OCI-LY1 (cell line): Measurements from ENCODE around the gene SLC3A2.

Experiments used
- H2AFZ ChIP-seq: fragments of 200-600 bp; sonication (generic), shearing (Covaris generic); 2 replicates; pipeline ENCODE4 v1.6.0; 2014; ENCODE audit warnings: antibody characterized with exemption, mild to moderate bottlenecking, low read length
- H3F3A ChIP-seq: fragments of 200-600 bp; sonication (generic), shearing (Covaris generic); 2 replicates; pipeline ENCODE4 v1.6.0; 2014; ENCODE audit warnings: mild to moderate bottlenecking, antibody characterized with exemption, low read length, moderate library complexity; ENCODE audit not compliant: insufficient read depth
- H3K27ac ChIP-seq: fragments of 200-600 bp; sonication (generic); 2 replicates; pipeline ENCODE4 v1.5.1; 2014; ENCODE audit warnings: low read length, mixed run types, mild to moderate bottlenecking, low read depth; ENCODE audit not compliant: poor library complexity, severe bottlenecking
- H3K27me3 ChIP-seq: fragments of 200-600 bp; sonication (generic); 2 replicates; pipeline ENCODE4 v1.6.0; 2014; ENCODE audit warnings: antibody characterized with exemption, mild to moderate bottlenecking, low read length, moderate library complexity; ENCODE audit not compliant: insufficient read depth
- H3K36me3 ChIP-seq: fragments of 200-600 bp; sonication (generic); 2 replicates; pipeline ENCODE4 v1.6.1; 2014; ENCODE audit warnings: mild to moderate bottlenecking, antibody characterized with exemption, low read length, moderate library complexity, mixed read lengths; ENCODE audit not compliant: insufficient read depth
- H3K4me1 ChIP-seq: fragments of 200-600 bp; sonication (generic); 2 replicates; pipeline ENCODE4 v1.5.1; 2014; ENCODE audit warnings: mild to moderate bottlenecking, low read length, moderate library complexity; ENCODE audit not compliant: insufficient read depth, severe bottlenecking
- H3K4me2 ChIP-seq: fragments of 200-600 bp; sonication (generic), shearing (Covaris generic); 2 replicates; pipeline ENCODE4 v1.6.1; 2014; ENCODE audit warnings: low read length
- H3K4me3 ChIP-seq: fragments of 200-600 bp; sonication (generic); 2 replicates; pipeline ENCODE4 v1.5.1; 2014; ENCODE audit warnings: low read length, low read depth, mild to moderate bottlenecking, mixed read lengths; ENCODE audit not compliant: poor library complexity, severe bottlenecking
- H3K79me2 ChIP-seq: fragments of 200-600 bp; shearing (Covaris generic); 2 replicates; pipeline ENCODE4 v1.6.1; 2016; ENCODE audit warnings: mixed run types, low read length, mixed read lengths; ENCODE audit not compliant: insufficient read depth
- H3K9ac ChIP-seq: fragments of 200-600 bp; sonication (generic), shearing (Covaris generic); 2 replicates; pipeline ENCODE4 v1.6.1; 2014; ENCODE audit warnings: mild to moderate bottlenecking, low read length, mixed read lengths
- H3K9me2 ChIP-seq: fragments of 200-600 bp; sonication (generic), shearing (Covaris generic); 2 replicates; pipeline ENCODE4 v1.6.1; 2014; ENCODE audit warnings: low read depth, mild to moderate bottlenecking, low read length, mixed read lengths
- H3K9me3 ChIP-seq: fragments of 200-600 bp; shearing (Covaris generic); 2 replicates; pipeline ENCODE4 v1.6.1; 2014; ENCODE audit warnings: low read length, mixed read lengths
- H4K20me1 ChIP-seq: fragments of 200-600 bp; sonication (generic), shearing (Covaris generic); 2 replicates; pipeline ENCODE4 v1.6.0; 2016; ENCODE audit warnings: mild to moderate bottlenecking, low read length; ENCODE audit not compliant: insufficient read depth
- EZH2 ChIP-seq: fragments of 200-600 bp; sonication (generic), shearing (Covaris generic); IDR thresholded peaks from 2 replicates; pipeline ENCODE4 v1.8.0; 2017; ENCODE audit warnings: borderline replicate concordance, mixed run types, mild to moderate bottlenecking, antibody characterized with exemption, low read length, moderate library complexity, mixed read lengths
- TF ChIP-seq, protein P1 (sequence below): fragments of 200-600 bp; sonication (generic), shearing (Covaris generic); IDR thresholded peaks from 2 replicates; pipeline ENCODE4 v1.5.1; 2017; ENCODE audit warnings: mild to moderate bottlenecking, antibody characterized with exemption, low read length, moderate library complexity, mixed read lengths

The SLC3A2 gene

DNA sequence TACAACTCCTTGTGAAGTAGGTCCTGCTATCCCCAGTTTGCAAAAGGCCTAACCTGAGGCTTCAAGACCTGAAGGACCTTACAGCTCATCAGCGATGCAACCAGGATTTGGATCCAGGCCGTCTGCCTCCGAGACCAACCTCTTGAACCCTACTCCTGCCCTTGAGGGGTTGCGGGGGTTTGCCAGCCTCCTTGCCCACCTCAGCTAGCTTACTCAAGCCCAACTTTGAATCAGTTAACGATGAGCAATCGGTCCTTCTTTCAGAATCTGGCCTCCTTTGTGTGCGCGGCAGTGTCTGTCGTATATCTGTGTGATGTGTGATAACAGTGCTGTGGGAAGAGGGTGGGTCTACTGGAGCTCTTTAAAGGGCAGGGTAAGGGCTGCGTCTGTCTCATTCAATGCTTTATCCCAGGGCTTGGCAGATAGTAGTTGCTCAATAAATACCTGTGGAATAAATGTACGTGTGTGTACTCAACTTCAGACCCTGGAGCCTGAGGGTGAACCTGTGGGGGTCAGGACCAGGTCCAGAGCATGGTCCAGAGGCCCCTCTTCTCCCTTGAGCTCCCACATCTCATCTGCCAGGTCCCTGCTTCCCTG is 37.3 kb downstream of the SLC3A2 start:
- Histone ChIP-seq H3F3A (no peaks in the 10 kb centered on the region), H2AFZ (no peak overlapping the region)

DNA sequence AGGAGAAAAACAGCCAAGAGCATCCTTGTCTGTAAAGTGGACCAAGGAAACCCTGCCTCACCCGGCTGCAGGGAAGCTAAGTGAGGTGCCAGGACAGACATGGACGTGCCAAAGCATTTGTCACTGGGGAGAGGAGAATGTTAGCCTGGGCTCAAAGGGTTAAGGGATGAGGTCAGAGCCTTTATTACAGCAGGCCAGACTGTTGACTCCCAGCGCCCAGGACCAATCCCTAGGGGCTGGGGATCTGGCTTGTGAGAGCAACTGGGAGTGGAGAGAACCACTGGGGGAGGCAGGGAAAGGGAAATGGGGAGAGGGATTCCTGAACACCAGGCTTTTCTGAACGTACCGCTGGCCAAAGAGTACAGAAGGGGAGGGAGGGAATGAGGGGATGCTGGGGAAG is 37.8 kb downstream of the SLC3A2 start:
- Histone ChIP-seq H3K9me3 (no peaks in the 10 kb centered on the region), H3K4me1 (peaks cover 2% of the 10 kb centered on the region), H3K36me3 (no peaks in the 10 kb centered on the region), H3F3A (no peaks in the 10 kb centered on the region), H3K4me3 (no peak overlapping the region), H3K9ac (no peak overlapping the region), H3K4me2 (no peak overlapping the region), H3K79me2 (no peaks in the 10 kb centered on the region), H3K9me2 (no peaks in the 10 kb centered on the region), H2AFZ (no peak overlapping the region), H3K27ac (no peak overlapping the region), H4K20me1 (no peaks in the 10 kb centered on the region), H3K27me3 (no peaks in the 10 kb centered on the region; the same call in 1 of the 2 replicates)
- TF ChIP-seq, protein P1, sequence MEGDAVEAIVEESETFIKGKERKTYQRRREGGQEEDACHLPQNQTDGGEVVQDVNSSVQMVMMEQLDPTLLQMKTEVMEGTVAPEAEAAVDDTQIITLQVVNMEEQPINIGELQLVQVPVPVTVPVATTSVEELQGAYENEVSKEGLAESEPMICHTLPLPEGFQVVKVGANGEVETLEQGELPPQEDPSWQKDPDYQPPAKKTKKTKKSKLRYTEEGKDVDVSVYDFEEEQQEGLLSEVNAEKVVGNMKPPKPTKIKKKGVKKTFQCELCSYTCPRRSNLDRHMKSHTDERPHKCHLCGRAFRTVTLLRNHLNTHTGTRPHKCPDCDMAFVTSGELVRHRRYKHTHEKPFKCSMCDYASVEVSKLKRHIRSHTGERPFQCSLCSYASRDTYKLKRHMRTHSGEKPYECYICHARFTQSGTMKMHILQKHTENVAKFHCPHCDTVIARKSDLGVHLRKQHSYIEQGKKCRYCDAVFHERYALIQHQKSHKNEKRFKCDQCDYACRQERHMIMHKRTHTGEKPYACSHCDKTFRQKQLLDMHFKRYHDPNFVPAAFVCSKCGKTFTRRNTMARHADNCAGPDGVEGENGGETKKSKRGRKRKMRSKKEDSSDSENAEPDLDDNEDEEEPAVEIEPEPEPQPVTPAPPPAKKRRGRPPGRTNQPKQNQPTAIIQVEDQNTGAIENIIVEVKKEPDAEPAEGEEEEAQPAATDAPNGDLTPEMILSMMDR: no peak
- TF ChIP-seq EZH2: no peak

More for the DNA sequence above, 37.3 kb downstream of the SLC3A2 start:
- no peaks in the 10 kb centered on the region for H3K79me2 ChIP-seq
- TF ChIP-seq, protein P1: no peak
- TF ChIP-seq EZH2: no peak
- H3K4me1 ChIP-seq: no peaks in the 10 kb centered on the region
- H3K36me3 ChIP-seq: no peaks in the 10 kb centered on the region
- H3K9ac ChIP-seq: no peak overlapping the region
- no peaks in the 10 kb centered on the region; the same call in 1 of the 2 replicates for H3K27me3 ChIP-seq
- H3K9me2 ChIP-seq: no peaks in the 10 kb centered on the region
- H4K20me1 ChIP-seq: no peaks in the 10 kb centered on the region
- no peaks in the 10 kb centered on the region for H3K9me3 ChIP-seq
- no peak overlapping the region for H3K4me2 ChIP-seq
- H3K4me3 ChIP-seq: no peak overlapping the region
- no peak overlapping the region for H3K27ac ChIP-seq

GRCh38 chr11:62919476-62919875 is 38.8 kb downstream of the SLC3A2 start:
- no peaks in the 10 kb centered on the region; the same call in 1 of the 2 replicates for H3K27me3 ChIP-seq
- peaks cover 8% of the 10 kb centered on the region for H3K4me1 ChIP-seq
- H3F3A ChIP-seq: no peaks in the 10 kb centered on the region

More at GRCh38 chr11:62919476-62919875, 38.8 kb downstream of the SLC3A2 start:
- no peaks in the 10 kb centered on the region for H4K20me1 ChIP-seq
- H3K79me2 ChIP-seq: no peaks in the 10 kb centered on the region
- no peak overlapping the region for H3K4me2 ChIP-seq
- H2AFZ ChIP-seq: no peak overlapping the region
- no peaks in the 10 kb centered on the region for H3K9me3 ChIP-seq
- TF ChIP-seq, protein P1: no peak
- TF ChIP-seq EZH2: no peak
- no peak overlapping the region for H3K9ac ChIP-seq
- no peaks in the 10 kb centered on the region for H3K9me2 ChIP-seq
- H3K4me3 ChIP-seq: no peak overlapping the region
- H3K36me3 ChIP-seq: no peaks in the 10 kb centered on the region
- no peak overlapping the region for H3K27ac ChIP-seq
